Measurements from ENCODE around the gene UCN2. TPM values are rescaled to one million over a fixed set of nuclear protein-coding genes. Genes with fewer than 3 reads are reported as not detected.

UCN2 gene, protein sequence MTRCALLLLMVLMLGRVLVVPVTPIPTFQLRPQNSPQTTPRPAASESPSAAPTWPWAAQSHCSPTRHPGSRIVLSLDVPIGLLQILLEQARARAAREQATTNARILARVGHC
- total RNA-seq, result under 1 TPM in 1 of 4 donors, not detected in 3; 0.19 TPM

DNA sequence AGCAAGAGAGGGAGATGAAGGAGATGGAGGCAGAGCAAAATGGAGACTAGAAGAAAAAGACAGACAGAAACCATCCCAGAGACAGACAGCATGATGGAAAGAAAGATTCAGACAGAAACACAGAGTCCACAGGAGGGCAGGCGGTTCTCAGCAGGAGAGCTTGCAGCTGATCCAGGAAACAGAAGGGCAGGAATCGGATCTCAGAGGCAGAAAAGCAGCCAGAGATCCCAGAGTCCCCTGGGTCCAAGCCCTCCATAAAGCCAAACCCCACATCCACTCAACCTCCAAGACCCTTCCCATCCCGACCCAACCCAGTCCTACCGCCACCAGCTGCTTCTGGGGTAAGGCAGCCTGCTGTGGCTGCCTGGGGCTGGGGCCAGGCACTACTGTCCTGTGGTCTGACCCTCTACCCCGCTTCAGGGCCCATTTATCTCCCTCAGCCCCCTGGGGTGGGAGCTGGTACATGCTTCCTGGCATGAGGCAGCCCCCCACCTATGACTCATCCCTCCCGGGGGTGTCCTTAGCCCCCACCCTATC lies at the start of gene UCN2:
TSS of gene UCN2 (minus strand) at position 400 of the 537 bp plus-strand sequence. CDS start 657 bp downstream, outside the sequence.
- Histone ChIP-seq H3K27ac (peak within 1 kb of the TSS in 1 of 4 donors; percentile 42), H3K4me1 (peaks cover 0 to 32% (median 15%) of the 10 kb centered on the region in 3 donors), H3K4me3 (no peak within 1 kb of the TSS), H3K36me3 (no peaks in the 10 kb centered on the region), H3K9me3 (no peaks in the 10 kb centered on the region), H3K27me3 (no peaks in the 10 kb centered on the region)
- WGBS, 2 donors (ENCODE audit: low coverage in 1 of 2), result 66 to 72% methylated on average over 2 to 3 of the region's 6 CpGs
- TF ChIP-seq POLR2AphosphoS5 (IDR thresholded peaks at IDR 0.05) (no peak), EP300 (IDR thresholded peaks at IDR 0.05) (no peak)
- no peak for ATAC-seq

GRCh38 chr3:48612309-48612708 lies 48.7 kb upstream of the UCN2 start:
- 35 to 50% methylated on average over 1 of the region's 1 CpG for WGBS, 2 donors (ENCODE audit: low coverage in 1 of 2)
- no peak for TF ChIP-seq EP300 (IDR thresholded peaks at IDR 0.05)
- TF ChIP-seq, protein P1, sequence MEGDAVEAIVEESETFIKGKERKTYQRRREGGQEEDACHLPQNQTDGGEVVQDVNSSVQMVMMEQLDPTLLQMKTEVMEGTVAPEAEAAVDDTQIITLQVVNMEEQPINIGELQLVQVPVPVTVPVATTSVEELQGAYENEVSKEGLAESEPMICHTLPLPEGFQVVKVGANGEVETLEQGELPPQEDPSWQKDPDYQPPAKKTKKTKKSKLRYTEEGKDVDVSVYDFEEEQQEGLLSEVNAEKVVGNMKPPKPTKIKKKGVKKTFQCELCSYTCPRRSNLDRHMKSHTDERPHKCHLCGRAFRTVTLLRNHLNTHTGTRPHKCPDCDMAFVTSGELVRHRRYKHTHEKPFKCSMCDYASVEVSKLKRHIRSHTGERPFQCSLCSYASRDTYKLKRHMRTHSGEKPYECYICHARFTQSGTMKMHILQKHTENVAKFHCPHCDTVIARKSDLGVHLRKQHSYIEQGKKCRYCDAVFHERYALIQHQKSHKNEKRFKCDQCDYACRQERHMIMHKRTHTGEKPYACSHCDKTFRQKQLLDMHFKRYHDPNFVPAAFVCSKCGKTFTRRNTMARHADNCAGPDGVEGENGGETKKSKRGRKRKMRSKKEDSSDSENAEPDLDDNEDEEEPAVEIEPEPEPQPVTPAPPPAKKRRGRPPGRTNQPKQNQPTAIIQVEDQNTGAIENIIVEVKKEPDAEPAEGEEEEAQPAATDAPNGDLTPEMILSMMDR (IDR thresholded peaks at IDR 0.05), result no peak
- no peak for TF ChIP-seq POLR2AphosphoS5 (IDR thresholded peaks at IDR 0.05)
- TF ChIP-seq POLR2A (IDR thresholded peaks at IDR 0.05), result no peak
- no peaks in the 10 kb centered on the region for H3K27me3 ChIP-seq
- H3K4me3 ChIP-seq, result no peak overlapping the region
- H3K9me3 ChIP-seq, result peaks cover 0 to 7% (median 1%) of the 10 kb centered on the region in 3 donors
- H3K4me1 ChIP-seq, result peaks cover 0 to 25% (median 13%) of the 10 kb centered on the region in 3 donors
- no peak for ATAC-seq
- H3K27ac ChIP-seq, result no peak overlapping the region
- H3K36me3 ChIP-seq, result peaks cover 0 to 5% of the 10 kb centered on the region in 2 donors

DNA sequence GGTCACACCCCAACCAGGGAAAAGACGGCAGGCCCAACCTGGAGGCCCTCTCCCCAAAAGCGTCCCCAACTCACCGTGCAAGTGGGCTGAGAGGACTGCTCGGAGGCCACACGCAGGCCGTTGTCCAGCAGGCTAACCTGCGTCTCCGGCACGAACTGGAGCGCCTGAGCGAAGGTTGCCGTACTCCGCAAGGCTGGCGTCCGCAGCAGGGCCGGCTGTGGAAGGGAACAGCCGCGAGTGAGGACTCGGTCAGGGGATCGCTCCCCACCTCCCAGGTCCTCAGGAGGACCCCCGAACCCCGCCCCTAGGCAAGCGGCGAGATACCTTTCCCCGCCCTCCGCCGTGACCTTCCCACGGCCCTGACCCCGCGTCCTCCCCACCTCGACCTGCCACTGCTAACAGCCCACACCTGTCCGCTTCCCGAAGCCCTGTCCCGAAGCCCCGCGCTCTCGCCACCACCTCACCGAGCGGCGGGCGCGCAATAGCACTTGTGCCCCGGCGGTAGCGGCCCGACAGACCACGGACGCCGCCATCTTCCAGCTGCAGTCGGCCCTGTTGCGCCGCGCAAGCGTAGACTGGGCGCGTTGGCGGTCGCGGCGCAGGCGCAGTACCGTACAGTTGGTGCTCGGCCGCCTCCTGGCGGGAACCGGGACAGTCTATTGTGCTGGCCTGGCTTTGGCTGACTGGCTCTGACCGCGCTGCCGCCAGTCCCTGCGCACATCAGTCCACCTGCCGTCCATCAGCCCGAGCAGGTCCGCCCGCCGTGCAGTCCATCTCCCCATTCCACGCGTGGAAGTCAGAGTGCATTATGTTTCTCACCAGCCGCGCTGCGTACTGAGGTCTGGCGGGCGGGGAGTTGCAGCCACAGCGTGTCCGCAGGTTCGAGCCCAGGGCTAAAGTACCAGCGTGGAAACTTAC lies 45.8 kb upstream of the UCN2 start, which contains the start of gene UQCRC1:
TSS of gene UQCRC1 (minus strand) at position 559 of the 918 bp plus-strand sequence. CDS start at position 533, 26 bp downstream.
- peak; percentile 78 for TF ChIP-seq POLR2AphosphoS5 (IDR thresholded peaks at IDR 0.05)
- TF ChIP-seq, protein P1 (IDR thresholded peaks at IDR 0.05), result peak in 3 of 4 experiments; percentile 87 to 93 (median 90)
- TF ChIP-seq POLR2A (IDR thresholded peaks at IDR 0.05), result peak; percentile 68 to 74
- TF ChIP-seq EP300 (IDR thresholded peaks at IDR 0.05), result no peak
- Histone ChIP-seq H3K27ac (peak within 1 kb of the TSS; percentile 57 to 96 (median 92)), H3K4me3 (peak within 1 kb of the TSS; percentile 65 to 96), H3K9me3 (no peaks in the 10 kb centered on the region), H3K36me3 (peaks cover 0 to 35% of the 10 kb centered on the region in 2 donors), H3K4me1 (peaks cover 0 to 39% (median 13%) of the 10 kb centered on the region in 3 donors), H3K27me3 (no peaks in the 10 kb centered on the region)
- 4 to 7% methylated on average over 3 to 19 of the region's 86 CpGs for WGBS, 2 donors (ENCODE audit: low coverage in 1 of 2)
- ATAC-seq, result peak; percentile 100

DNA sequence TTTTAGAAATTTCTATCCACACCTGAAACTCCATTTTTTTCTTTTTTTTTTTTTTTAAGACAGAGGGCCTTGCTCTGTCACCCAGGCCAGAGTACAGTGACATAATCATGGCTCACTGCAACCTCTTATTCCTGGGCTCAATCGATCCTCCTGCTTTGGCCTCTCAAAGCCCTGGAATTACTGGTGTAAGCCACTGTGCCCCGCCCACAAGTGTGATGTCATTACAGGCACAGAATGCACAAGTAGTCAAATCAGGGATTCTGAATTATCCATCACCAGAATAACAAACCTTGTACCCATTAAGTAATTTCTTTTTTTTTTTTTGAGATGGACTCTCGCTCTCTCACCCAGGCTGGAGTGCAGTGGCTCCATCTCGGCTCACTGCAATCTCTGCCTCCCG lies 43.9 kb upstream of the UCN2 start:
- no peaks in the 10 kb centered on the region for H3K9me3 ChIP-seq
- H3K27ac ChIP-seq, result no peak overlapping the region
- H3K4me3 ChIP-seq, result no peak overlapping the region
- no peaks in the 10 kb centered on the region for H3K27me3 ChIP-seq
- peaks cover 0 to 39% (median 13%) of the 10 kb centered on the region in 3 donors for H3K4me1 ChIP-seq
- peaks cover 0 to 53% of the 10 kb centered on the region in 2 donors for H3K36me3 ChIP-seq
- TF ChIP-seq POLR2A (IDR thresholded peaks at IDR 0.05) (no peak), EP300 (IDR thresholded peaks at IDR 0.05) (no peak), POLR2AphosphoS5 (IDR thresholded peaks at IDR 0.05) (no peak)
- TF ChIP-seq, protein P1 (IDR thresholded peaks at IDR 0.05), result no peak
- no peak for ATAC-seq
- WGBS, 2 donors (ENCODE audit: low coverage in 1 of 2), result 84 to 90% methylated on average over 4 to 5 of the region's 5 CpGs

DNA sequence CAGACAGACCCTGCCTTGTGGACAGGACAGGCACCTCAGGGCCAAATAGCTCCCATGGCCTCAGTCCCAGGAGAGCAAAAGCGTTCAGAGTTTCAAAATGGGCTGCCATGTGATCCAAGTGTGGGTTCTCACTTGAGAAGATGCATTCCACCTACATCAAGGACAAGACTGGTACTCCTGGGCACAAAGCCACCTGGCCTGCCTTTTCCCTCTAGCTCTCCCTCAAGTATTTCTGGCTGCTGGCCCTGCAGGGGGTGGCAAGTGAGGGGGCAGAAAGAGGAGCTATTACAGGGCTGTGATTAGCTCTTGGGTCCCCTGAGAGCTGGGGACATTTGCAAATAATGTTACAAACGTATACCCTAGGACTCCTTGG lies 38.0 kb upstream of the UCN2 start:
- Histone ChIP-seq H3K36me3 (peaks cover 0 to 94% of the 10 kb centered on the region in 2 donors), H3K27ac (peak overlapping the region in 1 of 4 donors; percentile 4), H3K9me3 (no peaks in the 10 kb centered on the region), H3K4me1 (peaks cover 0 to 33% (median 20%) of the 10 kb centered on the region in 3 donors), H3K4me3 (no peak overlapping the region), H3K27me3 (no peaks in the 10 kb centered on the region)
- ATAC-seq, result no peak
- TF ChIP-seq POLR2AphosphoS5 (IDR thresholded peaks at IDR 0.05) (no peak), POLR2A (IDR thresholded peaks at IDR 0.05) (no peak)
- 20 to 42% methylated on average over 1 to 2 of the region's 2 CpGs for WGBS, 2 donors (ENCODE audit: low coverage in 1 of 2)

All from gastroesophageal sphincter (tissue), 4 donors.